HEK293 (cell line): ENCODE measurements around the gene PAM.

Experiments used
- CTCF ChIA-PET: fragments of 350-600 bp; formaldehyde crosslinking; extraction: SDS; loops from one replicate; lab custom pipeline; 2021; ENCODE audit warnings: antibody characterized with exemption; lab: Yijun Ruan, JAX
- POLR2A ChIA-PET: fragments of 300-600 bp; formaldehyde crosslinking; extraction: SDS; loops from one replicate; lab custom pipeline; 2020; ENCODE audit warnings: antibody characterized with exemption, inconsistent platforms; lab: Yijun Ruan, JAX
- H3K27ac ChIP-seq: fragments of 200-500 bp; sonication (Bioruptor generic); 2 replicates; pipeline ENCODE4 v1.5.1; 2014; ENCODE audit warnings: low read depth, low read length, control low read depth, inconsistent platforms; ENCODE audit errors: extremely low read depth
- H3K36me3 ChIP-seq, 2 experiments: fragments of 200-500 bp in 1 of 2; sonication (Bioruptor generic) in 1 of 2; 1 replicate in 1 of 2; 2 replicates in 1 of 2; pipeline ENCODE4 v1.5.1; 2014 to 2017; ENCODE audit warnings: inconsistent platforms in 2 of 2, low read length in 2 of 2; ENCODE audit not compliant: control insufficient read depth in 2 of 2, insufficient read depth in 1 of 2
- H3K4me1 ChIP-seq: fragments of 200-500 bp; sonication (Bioruptor generic); 2 replicates; pipeline ENCODE4 v1.5.1; 2014; ENCODE audit warnings: mild to moderate bottlenecking, low read length, inconsistent platforms; ENCODE audit not compliant: control insufficient read depth, insufficient read depth
- H3K4me3 ChIP-seq: 2 replicates; pipeline ENCODE4 v1.5.1; 2011; ENCODE audit warnings: low read depth, mild to moderate bottlenecking, control low read depth, low read length, moderate library complexity
- H3K9me3 ChIP-seq: fragments of 200-500 bp; sonication (Bioruptor generic); 2 replicates; pipeline ENCODE4 v1.5.1; 2014; ENCODE audit warnings: low read depth, low read length, inconsistent platforms; ENCODE audit not compliant: control insufficient read depth, insufficient read depth
- MYNN ChIP-seq: fragments of 450-650 bp; formaldehyde crosslinking; IDR thresholded peaks from 2 replicates; pipeline ENCODE4 v1.5.1; 2016; ENCODE audit warnings: missing biosample characterization, missing genetic modification characterization, borderline replicate concordance
- ZBTB8A ChIP-seq: fragments of 450-650 bp; formaldehyde crosslinking; IDR thresholded peaks from 2 replicates; pipeline ENCODE4 v1.5.1; 2016; ENCODE audit warnings: missing biosample characterization, missing genetic modification characterization
- ZEB2 ChIP-seq: fragments of 450-650 bp; formaldehyde crosslinking; IDR thresholded peaks from 2 replicates; pipeline ENCODE4 v1.5.1; 2016; ENCODE audit warnings: missing biosample characterization, missing genetic modification characterization
- ZFP41 ChIP-seq: fragments of 450-650 bp; formaldehyde crosslinking; IDR thresholded peaks from 2 replicates; pipeline ENCODE4 v1.5.1; 2016; ENCODE audit warnings: missing biosample characterization, missing genetic modification characterization, borderline replicate concordance
- ZNF10 ChIP-seq: fragments of 450-650 bp; formaldehyde crosslinking; IDR thresholded peaks from 2 replicates; pipeline ENCODE4 v1.5.1; 2017; ENCODE audit warnings: missing biosample characterization, missing genetic modification characterization
- ZNF423 ChIP-seq: fragments of 450-650 bp; formaldehyde crosslinking; IDR thresholded peaks from 2 replicates; pipeline ENCODE4 v1.5.1; 2016; ENCODE audit warnings: missing biosample characterization, missing genetic modification characterization
- ZNF544 ChIP-seq: fragments of 450-650 bp; formaldehyde crosslinking; IDR thresholded peaks from 2 replicates; pipeline ENCODE4 v1.5.0; 2017; ENCODE audit warnings: missing biosample characterization, missing genetic modification characterization
- ZNF571 ChIP-seq: fragments of 450-650 bp; formaldehyde crosslinking; IDR thresholded peaks from 2 replicates; pipeline ENCODE4 v1.5.0; 2017; ENCODE audit warnings: missing biosample characterization, missing genetic modification characterization
- ZNF623 ChIP-seq: fragments of 450-650 bp; formaldehyde crosslinking; IDR thresholded peaks from 2 replicates; pipeline ENCODE4 v1.5.1; 2016; ENCODE audit warnings: missing biosample characterization, missing genetic modification characterization
- ZNF791 ChIP-seq: fragments of 450-650 bp; formaldehyde crosslinking; IDR thresholded peaks from 2 replicates; pipeline ENCODE4 v1.5.1; 2016; ENCODE audit warnings: missing biosample characterization, missing genetic modification characterization
- ZSCAN23 ChIP-seq: fragments of 450-650 bp; formaldehyde crosslinking; IDR thresholded peaks from 2 replicates; pipeline ENCODE4 v1.5.1; 2016; ENCODE audit warnings: missing biosample characterization, missing genetic modification characterization
- ZSCAN30 ChIP-seq: fragments of 450-650 bp; IDR thresholded peaks from 2 replicates; pipeline ENCODE4 v1.5.1; 2018; ENCODE audit warnings: missing biosample characterization, mild to moderate bottlenecking, missing genetic modification characterization, moderate library complexity
- TF ChIP-seq, protein P1 (sequence below): fragments of 450-650 bp; formaldehyde crosslinking; IDR thresholded peaks from 2 replicates; pipeline ENCODE4 v1.5.1; 2016; ENCODE audit warnings: missing biosample characterization, missing genetic modification characterization
- TF ChIP-seq, protein P2 (sequence below): fragments of 450-650 bp; IDR thresholded peaks from 2 replicates; pipeline ENCODE4 v1.5.1; 2018; ENCODE audit warnings: missing biosample characterization, missing genetic modification characterization
- TF ChIP-seq, protein P3 (sequence below): fragments of 450-650 bp; formaldehyde crosslinking; IDR thresholded peaks from 2 replicates; pipeline ENCODE4 v1.5.1; 2016; ENCODE audit warnings: missing biosample characterization, missing genetic modification characterization
- TF ChIP-seq, protein P4 (sequence below): fragments of 450-650 bp; formaldehyde crosslinking; IDR thresholded peaks from 2 replicates; pipeline ENCODE4 v1.5.1; 2016; ENCODE audit warnings: missing biosample characterization, missing genetic modification characterization
- TF ChIP-seq, protein P5 (sequence below): fragments of 450-650 bp; formaldehyde crosslinking; IDR thresholded peaks from 2 replicates; pipeline ENCODE4 v1.5.0; 2017; ENCODE audit warnings: missing biosample characterization, missing genetic modification characterization, borderline replicate concordance
- TF ChIP-seq, protein P6 (sequence below): fragments of 450-650 bp; formaldehyde crosslinking; IDR thresholded peaks from 2 replicates; pipeline ENCODE4 v1.5.1; 2016; ENCODE audit warnings: missing biosample characterization, missing genetic modification characterization
- TF ChIP-seq, protein P7 (sequence below): fragments of 450-650 bp; formaldehyde crosslinking; IDR thresholded peaks from 2 replicates; pipeline ENCODE4 v1.5.1; 2016; ENCODE audit warnings: missing biosample characterization, missing genetic modification characterization

The PAM gene

DNA sequence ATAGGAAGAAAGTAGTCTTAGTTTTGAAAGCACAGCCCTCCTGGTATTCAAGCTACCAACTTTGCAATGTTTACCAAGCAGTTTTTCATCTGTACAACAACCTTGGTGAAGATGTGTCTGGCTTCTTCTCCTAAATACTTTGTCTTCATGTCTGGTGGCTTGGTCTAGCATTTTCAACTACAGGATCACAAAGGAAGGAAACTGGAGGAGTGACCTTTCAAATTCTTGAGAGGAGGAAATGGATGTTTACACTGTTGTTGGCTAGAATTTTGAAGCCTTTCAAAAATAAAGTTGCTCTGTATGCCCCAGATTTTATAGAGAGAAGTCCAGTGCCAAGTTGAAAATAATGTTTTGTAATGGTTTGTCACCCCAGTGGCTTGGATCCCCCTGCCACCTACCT lies 16.3 kb downstream of the PAM start:
- Histone ChIP-seq H3K27ac (no peak overlapping the region), H3K9me3 (no peaks in the 10 kb centered on the region), H3K36me3 (no peaks in the 10 kb centered on the region), H3K4me3 (no peak overlapping the region), H3K4me1 (no peaks in the 10 kb centered on the region)
- ChIA-PET CTCF (interaction anchor here (1.1 to 1.6 kb wide), 2 partner anchors 9 to 260 kb away, joined by 3 to 11 read pairs; no protein-coding TSS in a partner anchor), POLR2A (no interaction called here)
- TF ChIP-seq ZFP41 (tag by site-specific recombination), result no peak
- no peak for TF ChIP-seq ZNF623 (tag by site-specific recombination)
- TF ChIP-seq, protein P1, sequence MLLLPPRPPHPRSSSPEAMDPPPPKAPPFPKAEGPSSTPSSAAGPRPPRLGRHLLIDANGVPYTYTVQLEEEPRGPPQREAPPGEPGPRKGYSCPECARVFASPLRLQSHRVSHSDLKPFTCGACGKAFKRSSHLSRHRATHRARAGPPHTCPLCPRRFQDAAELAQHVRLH (tag by site-specific recombination), result no peak
- no peak for TF ChIP-seq ZNF544 (tag by site-specific recombination)
- TF ChIP-seq ZEB2 (tag by site-specific recombination), result no peak
- TF ChIP-seq, protein P2, sequence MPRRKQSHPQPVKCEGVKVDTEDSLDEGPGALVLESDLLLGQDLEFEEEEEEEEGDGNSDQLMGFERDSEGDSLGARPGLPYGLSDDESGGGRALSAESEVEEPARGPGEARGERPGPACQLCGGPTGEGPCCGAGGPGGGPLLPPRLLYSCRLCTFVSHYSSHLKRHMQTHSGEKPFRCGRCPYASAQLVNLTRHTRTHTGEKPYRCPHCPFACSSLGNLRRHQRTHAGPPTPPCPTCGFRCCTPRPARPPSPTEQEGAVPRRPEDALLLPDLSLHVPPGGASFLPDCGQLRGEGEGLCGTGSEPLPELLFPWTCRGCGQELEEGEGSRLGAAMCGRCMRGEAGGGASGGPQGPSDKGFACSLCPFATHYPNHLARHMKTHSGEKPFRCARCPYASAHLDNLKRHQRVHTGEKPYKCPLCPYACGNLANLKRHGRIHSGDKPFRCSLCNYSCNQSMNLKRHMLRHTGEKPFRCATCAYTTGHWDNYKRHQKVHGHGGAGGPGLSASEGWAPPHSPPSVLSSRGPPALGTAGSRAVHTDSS (tag by site-specific recombination), result no peak
- TF ChIP-seq ZNF571 (tag by site-specific recombination), result no peak
- TF ChIP-seq MYNN (tag by site-specific recombination), result no peak
- TF ChIP-seq ZSCAN23 (tag by site-specific recombination), result no peak
- TF ChIP-seq, protein P3, sequence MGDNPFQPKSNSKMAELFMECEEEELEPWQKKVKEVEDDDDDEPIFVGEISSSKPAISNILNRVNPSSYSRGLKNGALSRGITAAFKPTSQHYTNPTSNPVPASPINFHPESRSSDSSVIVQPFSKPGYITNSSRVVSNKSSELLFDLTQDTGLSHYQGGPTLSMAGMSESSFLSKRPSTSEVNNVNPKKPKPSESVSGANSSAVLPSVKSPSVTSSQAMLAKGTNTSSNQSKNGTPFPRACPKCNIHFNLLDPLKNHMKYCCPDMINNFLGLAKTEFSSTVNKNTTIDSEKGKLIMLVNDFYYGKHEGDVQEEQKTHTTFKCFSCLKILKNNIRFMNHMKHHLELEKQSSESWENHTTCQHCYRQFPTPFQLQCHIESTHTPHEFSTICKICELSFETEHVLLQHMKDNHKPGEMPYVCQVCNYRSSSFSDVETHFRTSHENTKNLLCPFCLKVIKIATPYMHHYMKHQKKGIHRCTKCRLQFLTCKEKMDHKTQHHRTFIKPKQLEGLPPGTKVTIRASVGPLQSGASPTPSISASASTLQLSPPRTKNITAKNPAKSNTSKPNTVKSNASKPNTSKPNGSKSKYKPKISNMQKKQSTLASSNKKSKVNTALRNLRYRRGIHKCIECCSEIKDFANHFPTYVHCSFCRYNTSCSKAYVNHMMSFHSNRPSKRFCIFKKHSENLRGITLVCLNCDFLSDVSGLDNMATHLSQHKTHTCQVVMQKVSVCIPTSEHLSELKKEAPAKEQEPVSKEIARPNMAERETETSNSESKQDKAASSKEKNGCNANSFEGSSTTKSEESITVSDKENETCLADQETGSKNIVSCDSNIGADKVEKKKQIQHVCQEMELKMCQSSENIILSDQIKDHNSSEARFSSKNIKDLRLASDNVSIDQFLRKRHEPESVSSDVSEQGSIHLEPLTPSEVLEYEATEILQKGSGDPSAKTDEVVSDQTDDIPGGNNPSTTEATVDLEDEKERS (tag by site-specific recombination), result no peak
- TF ChIP-seq, protein P4, sequence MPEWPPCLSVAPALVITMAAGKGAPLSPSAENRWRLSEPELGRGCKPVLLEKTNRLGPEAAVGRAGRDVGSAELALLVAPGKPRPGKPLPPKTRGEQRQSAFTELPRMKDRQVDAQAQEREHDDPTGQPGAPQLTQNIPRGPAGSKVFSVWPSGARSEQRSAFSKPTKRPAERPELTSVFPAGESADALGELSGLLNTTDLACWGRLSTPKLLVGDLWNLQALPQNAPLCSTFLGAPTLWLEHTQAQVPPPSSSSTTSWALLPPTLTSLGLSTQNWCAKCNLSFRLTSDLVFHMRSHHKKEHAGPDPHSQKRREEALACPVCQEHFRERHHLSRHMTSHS (tag by site-specific recombination), result no peak
- TF ChIP-seq, protein P5, sequence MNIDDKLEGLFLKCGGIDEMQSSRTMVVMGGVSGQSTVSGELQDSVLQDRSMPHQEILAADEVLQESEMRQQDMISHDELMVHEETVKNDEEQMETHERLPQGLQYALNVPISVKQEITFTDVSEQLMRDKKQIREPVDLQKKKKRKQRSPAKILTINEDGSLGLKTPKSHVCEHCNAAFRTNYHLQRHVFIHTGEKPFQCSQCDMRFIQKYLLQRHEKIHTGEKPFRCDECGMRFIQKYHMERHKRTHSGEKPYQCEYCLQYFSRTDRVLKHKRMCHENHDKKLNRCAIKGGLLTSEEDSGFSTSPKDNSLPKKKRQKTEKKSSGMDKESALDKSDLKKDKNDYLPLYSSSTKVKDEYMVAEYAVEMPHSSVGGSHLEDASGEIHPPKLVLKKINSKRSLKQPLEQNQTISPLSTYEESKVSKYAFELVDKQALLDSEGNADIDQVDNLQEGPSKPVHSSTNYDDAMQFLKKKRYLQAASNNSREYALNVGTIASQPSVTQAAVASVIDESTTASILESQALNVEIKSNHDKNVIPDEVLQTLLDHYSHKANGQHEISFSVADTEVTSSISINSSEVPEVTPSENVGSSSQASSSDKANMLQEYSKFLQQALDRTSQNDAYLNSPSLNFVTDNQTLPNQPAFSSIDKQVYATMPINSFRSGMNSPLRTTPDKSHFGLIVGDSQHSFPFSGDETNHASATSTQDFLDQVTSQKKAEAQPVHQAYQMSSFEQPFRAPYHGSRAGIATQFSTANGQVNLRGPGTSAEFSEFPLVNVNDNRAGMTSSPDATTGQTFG (tag by site-specific recombination), result no peak
- no peak for TF ChIP-seq ZBTB8A (tag by site-specific recombination)
- no peak for TF ChIP-seq ZNF10 (tag by site-specific recombination)
- TF ChIP-seq, protein P6, sequence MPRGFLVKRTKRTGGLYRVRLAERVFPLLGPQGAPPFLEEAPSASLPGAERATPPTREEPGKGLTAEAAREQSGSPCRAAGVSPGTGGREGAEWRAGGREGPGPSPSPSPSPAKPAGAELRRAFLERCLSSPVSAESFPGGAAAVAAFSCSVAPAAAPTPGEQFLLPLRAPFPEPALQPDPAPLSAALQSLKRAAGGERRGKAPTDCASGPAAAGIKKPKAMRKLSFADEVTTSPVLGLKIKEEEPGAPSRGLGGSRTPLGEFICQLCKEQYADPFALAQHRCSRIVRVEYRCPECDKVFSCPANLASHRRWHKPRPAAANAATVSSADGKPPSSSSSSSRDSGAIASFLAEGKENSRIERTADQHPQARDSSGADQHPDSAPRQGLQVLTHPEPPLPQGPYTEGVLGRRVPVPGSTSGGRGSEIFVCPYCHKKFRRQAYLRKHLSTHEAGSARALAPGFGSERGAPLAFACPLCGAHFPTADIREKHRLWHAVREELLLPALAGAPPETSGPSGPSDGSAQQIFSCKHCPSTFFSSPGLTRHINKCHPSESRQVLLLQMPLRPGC (tag by site-specific recombination), result no peak
- no peak for TF ChIP-seq ZNF791 (tag by site-specific recombination)
- TF ChIP-seq, protein P7, sequence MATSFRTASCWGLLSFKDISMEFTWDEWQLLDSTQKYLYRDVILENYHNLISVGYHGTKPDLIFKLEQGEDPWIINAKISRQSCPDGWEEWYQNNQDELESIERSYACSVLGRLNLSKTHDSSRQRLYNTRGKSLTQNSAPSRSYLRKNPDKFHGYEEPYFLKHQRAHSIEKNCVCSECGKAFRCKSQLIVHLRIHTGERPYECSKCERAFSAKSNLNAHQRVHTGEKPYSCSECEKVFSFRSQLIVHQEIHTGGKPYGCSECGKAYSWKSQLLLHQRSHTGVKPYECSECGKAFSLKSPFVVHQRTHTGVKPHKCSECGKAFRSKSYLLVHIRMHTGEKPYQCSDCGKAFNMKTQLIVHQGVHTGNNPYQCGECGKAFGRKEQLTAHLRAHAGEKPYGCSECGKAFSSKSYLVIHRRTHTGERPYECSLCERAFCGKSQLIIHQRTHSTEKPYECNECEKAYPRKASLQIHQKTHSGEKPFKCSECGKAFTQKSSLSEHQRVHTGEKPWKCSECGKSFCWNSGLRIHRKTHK (tag by site-specific recombination), result no peak
- TF ChIP-seq ZNF423, result no peak
- no peak for TF ChIP-seq ZSCAN30 (tag by site-specific recombination)
